Dermis microvascular lymphatic vessel endothelial cell (primary cell): ENCODE data around the gene LRP11. TPM values are rescaled to one million over a fixed set of nuclear protein-coding genes. Genes with fewer than 3 reads are reported as not detected.
"Not testable (repeated sequence)": the region's sequence is repeated elsewhere in the genome, so short reads cannot be mapped to it uniquely, and the experiment has no call there.

Experiments
- DNase-seq, 2 donors: peaks; one replicate each; pipeline versions ENCODE4 v3.0.0 to v3.0.0-alpha.2; 2010; ENCODE audit warnings: low read depth in 2 of 2
- total RNA-seq: library from RNA; depleted of rRNA; stranded (reverse); fragments of >200 nt; gene quantifications from 2 replicates; pipeline ENCODE4 v1.2.1, GENCODE V29; 2014

LRP11 gene
- 5.9 and 7.1 TPM in 2 replicates for total RNA-seq

DNA sequence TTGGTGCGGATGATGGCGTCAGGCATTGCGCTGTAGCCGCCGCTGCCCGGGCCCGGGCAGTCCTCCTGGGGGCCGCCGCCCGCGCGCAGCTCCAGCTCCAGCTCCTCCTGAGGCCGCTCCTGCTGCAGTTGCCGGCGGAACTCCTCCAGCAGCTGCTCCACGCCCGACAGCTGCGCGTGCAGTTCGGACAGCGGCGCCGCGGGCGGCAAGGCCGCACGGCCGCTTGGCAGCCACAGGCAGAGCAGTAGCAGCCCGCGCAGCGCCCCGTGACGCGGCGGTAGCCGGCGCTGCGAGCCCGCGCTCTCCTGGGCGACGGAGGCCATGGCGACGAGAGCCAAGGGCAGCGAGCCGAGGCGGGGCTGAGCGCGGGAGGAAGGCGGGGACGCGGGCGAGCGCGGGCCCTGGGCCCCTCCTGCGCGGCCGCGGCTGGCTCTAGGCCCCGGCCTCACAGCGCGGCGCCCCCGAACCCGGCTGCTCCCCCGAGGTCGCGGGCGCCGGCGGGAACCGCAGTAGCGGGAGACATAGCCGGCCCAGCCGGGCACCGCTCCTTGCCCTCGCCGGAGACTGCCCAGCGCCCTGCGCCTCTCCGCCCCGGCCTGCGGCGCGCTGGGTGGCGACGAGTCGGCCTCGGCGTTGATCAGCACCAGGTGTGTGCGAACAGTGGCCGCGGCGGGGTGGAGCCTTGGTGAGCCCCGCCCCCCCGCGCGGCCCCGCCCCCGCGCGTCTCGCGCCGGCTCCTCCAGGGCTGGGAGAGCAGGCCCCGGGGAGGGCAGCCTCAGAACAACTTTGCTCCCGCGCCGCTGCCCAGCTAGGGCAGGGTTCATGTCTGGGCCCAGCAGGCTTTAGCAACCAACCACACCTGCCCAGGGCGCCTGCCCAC is at the start of gene LRP11:
TSS of gene LRP11 (minus strand) at position 662 of the 880 bp plus-strand sequence. CDS start at position 323, 339 bp downstream.
- DNase-seq: peak; percentile 48 to 89

DNA sequence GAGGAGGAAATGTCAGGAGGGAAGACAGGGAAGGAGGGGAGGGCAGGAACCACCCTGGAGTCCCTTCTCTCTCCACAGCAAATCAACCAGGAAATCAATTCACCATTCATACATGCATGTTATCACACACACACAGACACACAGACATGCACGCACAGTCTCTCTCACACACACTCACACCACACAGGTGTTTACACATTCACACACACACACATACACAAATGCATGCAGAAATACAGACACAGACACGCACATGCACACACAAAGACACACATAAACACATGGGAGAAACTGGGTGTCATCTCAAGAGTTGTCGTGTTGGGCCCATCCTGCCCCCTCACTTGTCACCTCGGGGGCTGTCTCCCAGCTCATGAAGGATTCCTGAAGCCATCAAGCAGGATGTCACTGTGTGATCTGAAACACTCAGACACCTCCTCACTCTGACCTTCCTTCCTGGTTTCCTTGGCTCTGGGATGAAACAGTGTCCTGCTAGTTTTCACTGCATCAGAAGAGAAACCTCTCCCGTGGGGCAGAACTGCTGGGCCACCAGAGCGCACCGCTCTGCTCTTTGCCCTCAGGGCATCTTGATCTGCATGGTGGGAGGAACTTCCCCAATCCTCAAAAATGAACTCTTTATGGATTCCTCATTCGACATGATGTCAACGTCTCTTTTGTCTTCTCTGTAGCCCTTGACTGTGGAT is 49.5 kb upstream of the LRP11 start:
- no peak for DNase-seq

DNA sequence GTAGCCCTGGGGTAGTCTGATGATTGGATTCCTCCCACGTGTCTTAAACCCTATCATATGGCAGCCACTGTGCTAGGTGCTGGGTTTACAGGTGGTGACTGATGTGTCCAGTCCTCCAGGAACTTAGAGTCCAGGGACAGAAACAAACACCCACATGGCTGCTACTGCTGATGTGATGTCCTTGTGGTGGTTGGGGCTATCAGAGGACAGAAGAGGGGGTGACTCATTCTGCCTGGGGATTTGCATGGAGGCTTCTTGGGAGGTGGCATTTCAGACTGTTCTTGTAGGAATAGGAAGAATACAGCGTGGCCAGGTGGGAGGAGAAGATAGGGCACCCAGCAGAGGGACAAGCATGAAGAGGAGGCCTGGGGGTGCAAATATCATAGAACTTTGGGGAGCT is 48.9 kb upstream of the LRP11 start:
- no peak for DNase-seq

DNA sequence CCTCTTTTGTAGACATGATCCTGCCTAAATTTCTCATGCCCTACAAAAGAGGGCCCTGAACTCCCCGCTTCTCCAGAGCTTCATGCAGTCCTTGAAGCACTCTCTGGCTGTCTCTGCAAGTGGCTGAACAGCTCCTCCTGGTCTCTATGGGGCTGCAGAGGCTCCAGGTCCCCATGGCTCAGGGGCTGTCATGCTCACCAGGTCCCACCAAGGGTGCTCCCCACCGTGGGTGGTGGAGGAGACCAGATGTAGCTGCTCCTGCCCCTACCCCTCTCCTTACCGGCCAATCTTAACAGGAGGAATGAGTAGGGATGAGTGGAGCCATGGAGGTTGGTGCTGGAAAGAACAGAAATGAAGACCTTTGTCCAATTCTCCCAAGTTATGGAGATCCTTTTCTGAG is 48.5 kb upstream of the LRP11 start:
- not testable (repeated sequence) for DNase-seq

GRCh38 chr6:149910721-149911151 is 46.6 kb upstream of the LRP11 start:
- no peak for DNase-seq

- DNase-seq: no peak
Measured at GRCh38 chr6:149909701-149910470, 45.7 kb upstream of the LRP11 start.

DNA sequence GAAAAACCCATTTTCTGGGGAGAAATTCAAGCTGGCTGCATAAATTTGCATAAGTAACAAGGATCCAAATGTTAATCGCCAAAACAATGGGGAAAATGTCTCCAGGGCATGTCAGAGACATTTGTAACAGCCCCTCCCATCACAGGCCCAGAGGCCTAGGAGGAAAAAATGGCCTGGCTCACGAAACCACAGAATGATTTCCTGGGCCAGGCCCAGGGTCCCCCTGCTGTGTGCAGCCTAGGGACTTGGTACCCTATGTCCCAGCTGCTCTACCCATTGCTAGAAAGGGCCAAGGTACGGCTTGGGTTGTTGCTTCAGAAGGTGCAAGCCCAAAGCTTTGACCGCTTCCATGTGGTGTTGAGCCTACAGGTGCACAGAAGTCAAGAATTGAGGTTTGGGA is 44.3 kb upstream of the LRP11 start:
- DNase-seq: not testable (repeated sequence)

- no peak for DNase-seq
Measured at GRCh38 chr6:149907317-149907716, 43.2 kb upstream of the LRP11 start.

DNA sequence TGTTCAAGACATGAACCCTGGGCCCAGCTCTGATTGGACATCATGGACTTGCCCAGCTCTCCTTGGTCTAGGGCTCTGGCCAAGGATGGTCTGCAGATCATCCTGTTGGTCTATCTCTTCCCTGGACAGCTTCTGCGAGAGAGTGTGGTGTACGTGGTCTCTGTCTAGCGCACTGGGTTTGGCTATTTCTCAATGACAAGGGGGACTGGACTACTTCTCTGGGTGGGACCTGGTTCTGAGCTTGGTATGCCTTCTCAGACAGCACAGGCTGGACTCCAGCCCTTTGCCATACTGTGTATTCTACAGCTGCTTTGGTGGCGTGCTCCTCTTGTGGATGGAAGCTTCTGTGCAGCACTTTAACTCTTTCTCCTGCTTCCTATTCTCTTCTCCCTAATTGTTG is 42.2 kb upstream of the LRP11 start:
- no peak for DNase-seq

GRCh38 chr6:149905911-149906371 is 41.8 kb upstream of the LRP11 start:
- no peak for DNase-seq

GRCh38 chr6:149905371-149905910 is 41.3 kb upstream of the LRP11 start:
- DNase-seq: no peak

DNA sequence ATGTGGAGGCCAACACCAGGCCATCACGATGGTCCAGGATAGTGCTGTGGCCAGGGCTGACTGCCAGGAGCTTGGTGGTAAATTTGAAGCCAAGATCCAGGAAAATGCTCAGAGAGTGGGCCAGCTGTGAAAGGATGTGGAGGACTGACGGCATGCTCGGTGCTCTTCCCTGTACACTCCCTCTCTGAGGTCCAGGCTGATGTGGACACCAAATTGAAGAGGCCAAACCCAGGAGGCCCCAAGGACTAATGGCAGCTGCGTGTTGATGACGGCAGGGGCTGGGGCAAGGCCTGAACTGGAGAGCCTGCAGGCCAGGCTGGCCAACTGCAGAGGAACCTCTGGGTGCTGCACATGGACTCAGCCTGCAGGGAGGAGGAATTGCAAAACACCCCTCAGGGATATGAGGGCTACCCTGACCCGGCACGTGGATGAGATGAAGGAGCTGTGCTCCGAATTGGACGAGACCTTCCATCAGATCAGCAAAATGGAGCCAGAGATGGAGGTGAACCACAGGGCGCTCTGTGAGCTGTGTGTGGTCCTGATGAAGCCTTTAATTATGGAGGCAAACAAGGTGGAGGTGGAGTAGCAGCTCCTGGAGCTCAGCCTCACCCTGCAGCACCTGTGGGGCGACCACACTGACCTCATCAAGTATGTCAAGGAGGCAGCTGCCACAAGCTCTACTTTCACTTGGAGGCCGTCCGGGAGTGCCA is 40.7 kb upstream of the LRP11 start:
- DNase-seq: no peak

- no peak for DNase-seq
Measured at GRCh38 chr6:149903938-149904611, 39.9 kb upstream of the LRP11 start.

- DNase-seq: no peak
Measured at GRCh38 chr6:149901444-149902140, 37.4 kb upstream of the LRP11 start.

GRCh38 chr6:149900620-149901443 is 36.7 kb upstream of the LRP11 start:
- no peak for DNase-seq

GRCh38 chr6:149899926-149900619 is 35.9 kb upstream of the LRP11 start:
- no peak for DNase-seq

DNA sequence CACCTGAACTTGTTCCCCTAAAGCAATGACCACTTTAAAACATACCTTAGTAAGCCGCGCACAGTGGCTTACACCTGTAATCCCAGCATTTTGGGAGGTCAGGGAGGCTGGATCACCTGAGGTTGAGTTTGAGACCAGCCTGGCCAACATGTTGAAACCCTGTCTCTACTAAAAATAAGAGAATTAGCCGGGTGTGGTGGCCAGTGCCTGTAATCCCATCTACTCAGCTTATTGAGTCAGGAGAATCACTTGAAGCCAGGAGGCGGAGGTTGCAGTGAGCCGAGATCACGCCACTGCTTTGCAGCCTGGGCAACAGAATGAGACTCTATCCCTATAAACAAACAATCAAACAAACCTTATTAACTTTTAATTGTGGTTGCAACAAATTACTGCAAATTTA is 35.3 kb upstream of the LRP11 start:
- DNase-seq: no peak

GRCh38 chr6:149898966-149899365 is 34.8 kb upstream of the LRP11 start:
- no peak for DNase-seq
